Stimulated activated CD4-positive, alpha-beta T cell treated with anti-CD3 and anti-CD28 coated beads, Interleukin-15, amount 100 ng/mL, for 48 hours (primary cell): ENCODE data around the gene LMAN1.

Experiments used
- DNase-seq, 2 donors: peaks; one replicate each; pipeline ENCODE4 v3.0.0-alpha.2; 2020; ENCODE audit warnings: low read depth in 2 of 2

The LMAN1 gene

GRCh38 chr18:59359576-59359952, 499 bp upstream of the LMAN1 start:
- no peak for DNase-seq

GRCh38 chr18:59358414-59358711, 702 bp downstream of the LMAN1 start:
- peak in 1 of 2 donors; percentile 23 for DNase-seq

- DNase-seq, result no peak
Measured at GRCh38 chr18:59357928-59358327, 1.1 kb downstream of the LMAN1 start.

- no peak for DNase-seq
Measured at GRCh38 chr18:59354731-59355130, 4.3 kb downstream of the LMAN1 start.

- DNase-seq, result no peak
Measured at GRCh38 chr18:59353079-59353680, 5.9 kb downstream of the LMAN1 start.

GRCh38 chr18:59352250-59352855, 6.7 kb downstream of the LMAN1 start:
- DNase-seq, result no peak

GRCh38 chr18:59345556-59345955, 13.5 kb downstream of the LMAN1 start:
- DNase-seq, result no peak

GRCh38 chr18:59344996-59345395, 14.1 kb downstream of the LMAN1 start:
- DNase-seq, result no peak

- DNase-seq, result no peak
Measured at GRCh38 chr18:59343926-59344325, 15.1 kb downstream of the LMAN1 start.

GRCh38 chr18:59340817-59341216, 18.2 kb downstream of the LMAN1 start:
- DNase-seq, result no peak

GRCh38 chr18:59340312-59340711, 18.8 kb downstream of the LMAN1 start:
- DNase-seq, result no peak

- no peak for DNase-seq
Measured at GRCh38 chr18:59332986-59333385, 26.1 kb downstream of the LMAN1 start.

GRCh38 chr18:59328683-59329082, 30.4 kb downstream of the LMAN1 start:
- DNase-seq, result no peak

GRCh38 chr18:59325965-59326364, 33.1 kb downstream of the LMAN1 start:
- DNase-seq, result no peak

GRCh38 chr18:59324623-59324971, 34.5 kb downstream of the LMAN1 start:
- no peak for DNase-seq

GRCh38 chr18:59323931-59324622, 35.0 kb downstream of the LMAN1 start:
- no peak for DNase-seq

- no peak for DNase-seq
Measured at GRCh38 chr18:59318460-59319050, 40.5 kb downstream of the LMAN1 start, which contains the start of gene CPLX4. Gene CPLX4 (minus strand): TSS chr18:59318649. CDS start chr18:59318462, 187 bp downstream.

- no peak for DNase-seq
Measured at GRCh38 chr18:59311631-59312030, 47.4 kb downstream of the LMAN1 start.

- DNase-seq, result no peak
Measured at GRCh38 chr18:59308938-59309260, 50.2 kb downstream of the LMAN1 start.

GRCh38 chr18:59308248-59308937, 50.7 kb downstream of the LMAN1 start:
- DNase-seq, result peak; percentile 8 to 65

- no peak for DNase-seq
Measured at GRCh38 chr18:59306640-59307039, 52.4 kb downstream of the LMAN1 start.

- DNase-seq, result no peak
Measured at GRCh38 chr18:59305295-59305694, 53.8 kb downstream of the LMAN1 start.
